HTERT RPE-1 (cell line): Measurements from ENCODE around the gene CCDC32.

Source experiments
- in situ Hi-C: fragments of 300-500 bp; cut with MboI; formaldehyde crosslinking; loops from 4 replicates; pipeline ENCODE4 v1.14.3; 2020; ENCODE audit warnings: low sequenced_read_pairs

Gene CCDC32

DNA sequence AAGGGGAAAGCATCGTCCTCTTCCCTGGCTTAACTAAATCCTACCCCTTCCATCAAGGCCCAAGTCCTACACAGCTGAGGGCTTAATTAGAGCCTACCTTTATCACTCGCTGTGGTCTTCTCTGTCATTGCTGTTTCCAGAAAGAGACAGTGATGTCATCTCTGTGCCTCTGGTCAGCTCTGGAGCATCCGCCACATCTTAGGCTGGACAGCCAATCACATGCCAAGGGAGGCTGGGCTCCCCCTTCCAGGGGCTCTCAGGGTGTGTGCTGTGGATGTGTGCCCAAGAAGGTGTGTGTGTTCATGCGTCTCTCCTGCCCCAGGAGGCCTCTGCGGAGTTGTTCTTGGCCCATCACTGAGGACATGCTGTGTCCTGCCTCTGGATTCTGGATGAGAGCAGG lies 51.2 kb downstream of the CCDC32 start:
- in situ Hi-C loops = no loop called here

DNA sequence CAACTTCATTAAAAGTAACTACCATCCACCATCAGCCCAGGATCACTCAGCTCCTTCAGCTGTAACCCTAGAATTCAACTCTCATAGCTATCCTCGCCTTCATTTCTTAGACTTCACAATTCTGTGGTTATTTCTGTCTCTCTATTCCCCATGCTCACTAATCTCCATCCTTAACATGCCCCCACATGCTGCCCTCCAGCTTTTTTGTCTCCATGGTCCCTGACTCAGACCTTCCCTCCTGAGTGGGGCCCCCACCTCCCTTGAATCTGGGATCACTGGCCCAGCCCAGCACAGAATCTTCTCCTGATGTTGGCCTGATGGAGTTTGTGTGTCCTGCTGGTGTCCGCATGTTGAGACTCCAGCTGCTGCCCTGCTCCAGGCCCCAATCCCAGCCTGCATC lies 52.4 kb downstream of the CCDC32 start:
- in situ Hi-C loops = no loop called here

- in situ Hi-C loops = no loop called here
Measured at GRCh38 chr15:40511472-40512133, 53.2 kb downstream of the CCDC32 start.

DNA sequence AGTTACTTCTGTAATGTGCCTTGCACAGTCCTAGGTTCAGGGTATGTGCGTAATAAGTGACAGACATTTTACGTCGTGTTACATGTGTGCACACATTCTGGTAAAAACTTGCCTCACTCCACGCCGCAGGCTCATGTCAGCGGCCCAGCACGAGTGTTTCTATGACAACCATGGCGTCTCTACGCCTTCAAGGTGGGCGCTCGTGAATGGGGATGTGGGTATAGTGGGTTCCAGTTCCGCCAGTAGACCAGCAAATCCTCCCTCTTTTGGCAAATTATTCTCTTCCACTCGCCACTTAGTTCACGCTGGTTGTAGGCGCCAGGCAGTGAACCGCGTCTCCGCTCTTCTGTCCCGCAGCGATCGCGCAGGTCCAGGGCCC lies 53.8 kb downstream of the CCDC32 start:
- in situ Hi-C loops = no loop called here

DNA sequence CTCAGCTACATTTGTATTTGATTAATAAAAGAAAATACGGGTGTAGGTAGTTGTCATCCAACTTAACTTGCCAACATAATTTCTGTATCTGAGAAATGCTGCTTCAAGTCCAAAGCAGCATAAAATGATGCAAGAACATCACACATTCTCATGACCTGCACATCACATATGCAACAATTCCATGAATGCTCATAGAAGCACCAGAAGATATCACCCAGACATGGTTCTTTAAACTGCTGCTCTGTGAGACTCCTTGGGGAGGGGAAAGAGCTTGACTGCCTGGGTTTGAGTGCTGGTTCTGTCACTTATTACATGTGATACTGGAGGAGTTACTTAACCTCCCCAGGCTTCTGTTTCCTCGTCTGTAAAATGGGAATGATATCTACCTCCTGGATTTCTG lies 54.6 kb downstream of the CCDC32 start:
- in situ Hi-C loops = no loop called here

DNA sequence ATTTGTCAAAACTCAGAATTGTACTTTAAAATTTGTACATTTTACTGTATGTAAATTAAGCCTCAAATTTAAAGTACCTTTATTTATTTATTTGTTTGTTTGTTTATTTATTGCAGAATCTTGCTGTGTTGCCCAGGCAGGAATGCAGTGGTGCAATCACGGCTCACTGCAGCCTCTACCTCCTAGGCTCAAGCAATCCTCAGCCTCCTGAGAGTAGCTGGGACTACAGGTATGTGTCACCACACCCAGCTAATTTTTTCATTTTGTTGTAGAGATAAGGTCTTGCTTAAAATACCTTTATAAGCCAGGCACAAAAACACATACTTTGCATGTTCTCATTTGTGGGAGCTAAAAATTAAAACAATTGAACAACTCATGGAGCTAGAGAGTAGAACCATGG lies 56.6 kb downstream of the CCDC32 start:
- in situ Hi-C loops = no loop called here

GRCh38 chr15:40506964-40507571 lies 57.8 kb downstream of the CCDC32 start:
- in situ Hi-C loops = no loop called here
